Activated B cell treated with CpG ODN at 0.5 μM for 24 hours (primary cell): ENCODE data around the gene SLC25A25. TPM values are rescaled to one million over a fixed set of nuclear protein-coding genes. Genes with fewer than 3 reads are reported as not detected.
"Not testable (repeated sequence)": the region's sequence is repeated elsewhere in the genome, so short reads cannot be mapped to it uniquely, and the experiment has no call there.

Experiments
- ATAC-seq: fragments of 200-7000 bp; cut with Tn5 transposase; one replicate; pipeline ENCODE4 v1.10.0; 2021; ENCODE audit warnings: low read depth, mild to moderate bottlenecking, moderate library complexity
- CTCF ChIA-PET: fragments of 350-600 bp; sonication (Branson Sonifier 250); formaldehyde crosslinking; loops from one replicate; lab custom pipeline; 2021; ENCODE audit warnings: antibody characterized with exemption; lab: Charles Lee
- POLR2A ChIA-PET: fragments of 350-600 bp; sonication (Branson Sonifier 250); formaldehyde crosslinking; loops from one replicate; lab custom pipeline; 2021; ENCODE audit warnings: antibody characterized with exemption; lab: Charles Lee
- DNase-seq: peaks from one replicate; pipeline ENCODE4 v3.0.0; 2022
- H3K27ac Mint-ChIP-seq: one replicate; pipeline ENCODE4 v1.8.0; 2020; ENCODE audit warnings: mixed read lengths
- H3K27me3 Mint-ChIP-seq: one replicate; pipeline ENCODE4 v1.8.0; 2021; ENCODE audit warnings: mixed read lengths
- H3K36me3 Mint-ChIP-seq: one replicate; pipeline ENCODE4 v1.8.0; 2021; ENCODE audit warnings: low read depth, mixed read lengths
- H3K4me1 Mint-ChIP-seq: one replicate; pipeline ENCODE4 v1.8.0; 2021; ENCODE audit warnings: mixed read lengths
- H3K4me3 Mint-ChIP-seq: one replicate; pipeline ENCODE4 v1.8.0; 2020; ENCODE audit warnings: mild to moderate bottlenecking, mixed read lengths
- H3K9me3 Mint-ChIP-seq: one replicate; pipeline ENCODE4 v1.8.0; 2020; ENCODE audit warnings: mixed read lengths
- intact Hi-C: fragments of 100-400 bp; cut with micrococcal nuclease; formaldehyde crosslinking; loops from one replicate; pipeline ENCODE4 v1.15.1; 2024
- total RNA-seq: library from RNA; stranded (reverse); gene quantifications from 2 replicates; pipeline ENCODE4 v1.2.3, GENCODE V29; 2022
- TF ChIP-seq, protein P1 (sequence below): fragments of 200-600 bp; IDR thresholded peaks from one replicate; pipeline ENCODE4 v1.8.0; 2022; ENCODE audit warnings: antibody characterized with exemption, mild to moderate bottlenecking

Gene SLC25A25
- total RNA-seq, 1 donor from 2014 or later: 9.4 TPM

DNA sequence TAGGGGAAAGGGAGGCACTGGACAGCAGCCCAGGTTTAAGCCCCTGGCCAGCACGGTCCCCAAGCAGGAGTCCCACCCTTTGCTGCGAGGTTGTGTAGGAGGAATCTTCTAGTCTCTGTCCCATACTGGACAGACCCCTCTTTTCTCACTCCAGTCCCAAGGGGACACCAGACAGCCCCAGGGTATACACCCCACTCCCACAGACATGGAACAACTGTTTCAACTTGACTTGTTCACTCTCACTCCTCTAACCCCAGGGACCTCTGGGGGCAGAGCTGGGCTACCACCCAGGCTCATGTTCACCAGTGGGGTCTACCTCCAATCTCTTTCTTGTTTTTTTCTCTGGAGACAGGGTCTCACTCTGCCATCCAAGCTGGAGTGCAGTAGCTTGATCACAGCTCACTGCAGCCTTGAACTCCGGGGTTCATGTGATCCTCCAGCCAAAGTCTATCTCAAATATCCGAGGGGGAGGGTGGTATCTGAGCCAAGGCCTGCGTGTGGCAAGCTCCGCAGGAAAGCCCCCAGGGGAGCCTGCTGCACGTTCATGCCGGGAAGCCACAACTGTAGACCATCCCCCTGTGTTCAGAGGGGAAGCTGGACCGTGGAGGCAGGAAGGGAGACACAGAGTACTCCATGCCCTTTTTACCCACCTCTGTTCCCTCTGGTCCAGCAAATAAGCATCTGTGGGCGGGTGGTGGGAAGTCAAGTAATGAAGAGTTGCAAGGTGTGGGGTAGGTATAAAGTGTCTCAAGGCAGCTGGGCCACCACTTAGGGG lies 57.7 kb downstream of the SLC25A25 start:
- Mint-ChIP-seq H3K36me3 (peaks cover 42% of the 10 kb centered on the region), H3K9me3 (no peaks in the 10 kb centered on the region), H3K27ac (peak overlapping the region; percentile 62), H3K4me1 (peaks cover 34% of the 10 kb centered on the region), H3K4me3 (peak overlapping the region; percentile 84), H3K27me3 (no peaks in the 10 kb centered on the region)
- ChIA-PET POLR2A (interaction anchor here (0.6 to 1.5 kb wide), 5 partner anchors 10 to 182 kb away, joined by 3 to 5 read pairs (median 3); no protein-coding TSS in a partner anchor), CTCF (no interaction called here)
- DNase-seq (no peak), ATAC-seq (no peak)
- TF ChIP-seq, protein P1, sequence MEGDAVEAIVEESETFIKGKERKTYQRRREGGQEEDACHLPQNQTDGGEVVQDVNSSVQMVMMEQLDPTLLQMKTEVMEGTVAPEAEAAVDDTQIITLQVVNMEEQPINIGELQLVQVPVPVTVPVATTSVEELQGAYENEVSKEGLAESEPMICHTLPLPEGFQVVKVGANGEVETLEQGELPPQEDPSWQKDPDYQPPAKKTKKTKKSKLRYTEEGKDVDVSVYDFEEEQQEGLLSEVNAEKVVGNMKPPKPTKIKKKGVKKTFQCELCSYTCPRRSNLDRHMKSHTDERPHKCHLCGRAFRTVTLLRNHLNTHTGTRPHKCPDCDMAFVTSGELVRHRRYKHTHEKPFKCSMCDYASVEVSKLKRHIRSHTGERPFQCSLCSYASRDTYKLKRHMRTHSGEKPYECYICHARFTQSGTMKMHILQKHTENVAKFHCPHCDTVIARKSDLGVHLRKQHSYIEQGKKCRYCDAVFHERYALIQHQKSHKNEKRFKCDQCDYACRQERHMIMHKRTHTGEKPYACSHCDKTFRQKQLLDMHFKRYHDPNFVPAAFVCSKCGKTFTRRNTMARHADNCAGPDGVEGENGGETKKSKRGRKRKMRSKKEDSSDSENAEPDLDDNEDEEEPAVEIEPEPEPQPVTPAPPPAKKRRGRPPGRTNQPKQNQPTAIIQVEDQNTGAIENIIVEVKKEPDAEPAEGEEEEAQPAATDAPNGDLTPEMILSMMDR: no peak
- intact Hi-C loops: loop anchor here (5.0 to 10.0 kb wide), 4 partner anchors 197 to 901 kb away; partner anchors contain the start of genes COQ4, FPGS, SH2D3C and TRUB2

DNA sequence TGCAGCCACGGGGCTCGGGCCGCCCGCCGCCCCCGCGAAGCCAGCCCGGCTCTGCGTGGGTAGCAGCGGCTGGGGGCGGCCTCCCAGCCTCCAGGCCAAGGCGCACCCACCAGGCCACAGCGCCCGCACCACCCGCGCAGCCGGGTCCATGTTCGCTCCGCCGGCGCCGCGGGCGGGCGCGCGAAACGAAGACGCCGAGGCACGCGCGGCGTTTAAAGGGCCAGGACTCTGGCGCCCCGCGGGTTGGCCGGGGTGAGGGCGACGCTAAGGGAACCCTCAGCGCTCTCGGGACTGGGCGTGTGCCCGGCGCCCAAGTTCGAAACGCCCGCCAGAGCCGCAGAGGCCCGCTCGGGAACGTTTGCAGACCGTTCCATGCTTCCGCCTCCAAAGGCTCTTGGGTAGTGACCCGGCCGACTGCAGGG lies 59.5 kb downstream of the SLC25A25 start, which contains the start of gene PTGES2:
TSS of gene PTGES2 (minus strand) at position 162 of the 422 bp plus-strand sequence. CDS start at position 150, 12 bp downstream.
- POLR2A ChIA-PET: interaction anchor here (0.7 to 2.0 kb wide), 4 partner anchors 12 to 357 kb away, joined by 3 to 11 read pairs (median 6); partner anchors contain the start of genes DPM2, NAIF1 and SLC25A25
- intact Hi-C loops: loop anchor here (1.0 to 10.0 kb wide), 5 partner anchors 146 to 903 kb away; partner anchors contain the start of genes COQ4, FPGS, SH2D3C and TRUB2
- CTCF ChIA-PET: interaction anchor here (1.5 to 1.6 kb wide), 2 partner anchors 9 to 18 kb away, joined by 3 to 4 read pairs; no protein-coding TSS in a partner anchor
- peaks cover 1% of the 10 kb centered on the region for H3K27me3 Mint-ChIP-seq
- peak within 1 kb of the TSS; percentile 99 for H3K27ac Mint-ChIP-seq
- H3K4me1 Mint-ChIP-seq: peaks cover 34% of the 10 kb centered on the region
- ATAC-seq (peak; percentile 67), DNase-seq (peak; percentile 86)
- TF ChIP-seq, protein P1: no peak
- peak within 1 kb of the TSS; percentile 97 for H3K4me3 Mint-ChIP-seq
- H3K9me3 Mint-ChIP-seq: no peaks in the 10 kb centered on the region
- H3K36me3 Mint-ChIP-seq: peaks cover 28% of the 10 kb centered on the region

DNA sequence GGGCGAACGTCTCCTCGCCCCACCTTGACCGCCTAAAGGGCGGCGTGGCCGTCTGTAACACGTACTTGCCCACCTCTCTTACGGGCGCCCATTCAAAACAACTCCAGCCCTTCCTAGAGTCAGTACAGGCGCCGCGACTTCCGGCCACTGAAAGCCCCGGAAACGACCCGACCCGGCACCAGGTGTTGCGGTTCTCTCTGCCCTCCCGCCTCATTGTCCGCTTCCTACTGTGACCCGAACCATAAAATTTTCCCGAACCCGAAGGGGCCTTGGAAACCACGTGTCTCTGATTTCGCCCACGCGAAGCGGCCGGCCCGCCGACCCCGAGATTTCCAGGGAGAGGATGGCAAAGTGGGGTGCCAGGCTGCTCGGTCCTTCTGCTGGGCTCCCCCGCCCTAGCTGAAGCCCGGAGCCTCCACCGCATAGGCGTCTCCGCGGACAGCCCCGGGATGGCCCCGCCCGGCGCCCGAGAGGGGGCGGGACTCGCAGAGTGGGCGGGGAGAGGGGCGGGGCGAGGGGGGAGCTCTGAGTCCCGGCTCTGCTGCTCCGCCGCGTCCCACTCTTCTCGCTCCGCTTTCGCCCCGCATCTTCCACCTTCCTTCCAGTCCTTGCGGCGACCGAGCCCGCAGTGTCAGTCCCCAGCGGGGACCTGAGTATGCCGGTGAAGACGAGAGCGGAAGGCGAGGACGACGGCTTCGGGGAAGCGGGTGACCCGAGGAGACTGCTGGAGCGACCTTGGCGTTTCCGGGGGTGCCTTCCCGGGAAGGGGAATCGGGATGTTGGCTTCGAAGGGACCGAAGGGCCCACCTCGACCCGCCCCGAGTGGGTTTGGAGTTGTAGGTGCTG lies 60.2 kb downstream of the SLC25A25 start:
- TF ChIP-seq, protein P1: no peak
- Mint-ChIP-seq H3K27ac (peak overlapping the region; percentile 99), H3K4me3 (peak overlapping the region; percentile 97), H3K27me3 (peaks cover 3% of the 10 kb centered on the region), H3K36me3 (peaks cover 22% of the 10 kb centered on the region), H3K4me1 (peaks cover 34% of the 10 kb centered on the region), H3K9me3 (no peaks in the 10 kb centered on the region)
- ChIA-PET POLR2A (interaction anchor here (0.6 to 2.7 kb wide), 16 partner anchors 11 to 596 kb away, joined by 3 to 20 read pairs (median 4); partner anchors contain the start of genes BBLN, DPM2, GOLGA2 and NAIF1), CTCF (interaction anchor here (1.5 to 1.6 kb wide), 2 partner anchors 10 to 17 kb away, joined by 3 to 4 read pairs; no protein-coding TSS in a partner anchor)
- intact Hi-C loops: loop anchor here (1.0 to 10.0 kb wide), 10 partner anchors 13 to 953 kb away; partner anchors contain the start of genes BBLN, CIZ1, COQ4 and DOLPP1
- DNase-seq (peak; percentile 90), ATAC-seq (peak; percentile 79)

DNA sequence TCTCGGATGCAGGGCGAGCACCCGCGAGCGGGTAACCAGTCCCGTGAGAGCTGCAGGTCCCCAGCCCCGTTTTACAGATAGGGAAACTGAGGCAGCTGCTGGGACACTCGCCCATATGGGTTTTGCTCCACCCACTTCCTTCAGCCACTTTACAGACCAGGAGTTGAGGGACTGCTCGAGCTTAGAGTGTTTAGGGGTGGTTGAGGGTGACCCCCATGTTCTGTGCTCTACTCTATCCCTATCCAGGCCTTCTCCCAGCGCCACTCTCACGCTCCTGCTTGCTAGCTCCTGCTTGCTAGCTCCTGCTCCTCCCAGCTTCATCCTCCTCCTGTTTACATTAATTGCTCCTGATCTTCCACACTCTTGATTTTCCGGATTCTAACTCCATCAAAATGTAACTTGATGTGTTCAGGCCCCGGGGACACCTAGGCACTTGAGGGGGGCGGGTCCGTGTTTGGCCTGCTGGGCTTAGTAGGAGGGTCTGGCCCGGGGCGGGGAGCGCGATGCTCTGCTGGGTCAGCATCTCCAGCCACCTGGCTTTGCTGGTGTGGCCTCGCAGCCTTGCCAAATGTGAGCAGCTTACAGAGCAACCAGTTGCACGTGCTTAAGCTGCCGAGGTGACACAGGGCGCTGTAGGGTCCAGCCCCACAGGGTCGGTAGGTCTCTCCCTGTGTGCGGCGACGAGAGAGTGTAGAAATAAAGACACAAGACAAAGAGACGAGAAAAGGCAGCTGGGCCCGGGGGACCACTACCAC lies 61.0 kb downstream of the SLC25A25 start:
- Mint-ChIP-seq H3K36me3 (peaks cover 15% of the 10 kb centered on the region), H3K27ac (peak overlapping the region; percentile 99), H3K4me1 (peaks cover 34% of the 10 kb centered on the region), H3K27me3 (peaks cover 3% of the 10 kb centered on the region), H3K4me3 (peak overlapping the region; percentile 97), H3K9me3 (no peaks in the 10 kb centered on the region)
- intact Hi-C loops: loop anchor here (1.0 to 10.0 kb wide), 9 partner anchors 14 to 952 kb away; partner anchors contain the start of genes BBLN, CIZ1, COQ4 and DOLPP1
- ChIA-PET POLR2A (interaction anchor here (0.8 to 2.7 kb wide), 15 partner anchors 12 to 595 kb away, joined by 3 to 20 read pairs (median 5); partner anchors contain the start of genes BBLN, DPM2, GOLGA2 and NAIF1), CTCF (interaction anchor here (0.5 to 1.6 kb wide), 3 partner anchors 11 to 18 kb away, joined by 3 to 4 read pairs (median 4); no protein-coding TSS in a partner anchor)
- no peak for DNase-seq
- TF ChIP-seq, protein P1: no peak
- ATAC-seq: no peak

DNA sequence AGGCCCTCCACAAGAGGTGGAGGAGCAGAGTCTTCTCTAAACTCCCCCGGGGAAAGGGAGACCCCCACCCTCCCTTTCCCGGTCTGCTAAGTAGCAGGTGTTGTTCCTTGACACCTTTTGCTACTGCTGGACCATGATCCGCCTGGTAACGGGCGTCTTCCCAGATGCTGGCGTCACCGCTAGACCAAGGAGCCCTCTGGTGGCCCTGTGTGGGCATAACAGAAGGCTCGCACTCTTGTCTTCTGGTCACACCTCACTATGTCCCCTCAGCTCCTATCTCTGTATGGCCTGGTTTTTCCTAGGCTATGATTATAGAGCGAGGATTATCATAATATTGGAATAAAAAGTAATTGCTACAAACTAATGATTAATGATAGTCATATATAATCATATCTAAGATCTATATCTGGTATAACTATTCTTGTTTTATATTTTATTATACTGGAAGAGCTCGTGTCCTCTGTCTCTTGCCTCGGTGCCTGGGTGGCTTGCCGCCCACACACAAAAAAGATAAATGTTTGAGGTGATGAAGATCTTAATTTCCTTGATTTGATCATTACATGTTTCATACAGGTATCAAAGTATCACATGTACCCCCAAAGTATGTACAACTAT lies 62.1 kb downstream of the SLC25A25 start:
- H3K27me3 Mint-ChIP-seq, ATAC-seq, H3K9me3 Mint-ChIP-seq, CTCF ChIA-PET, H3K36me3 Mint-ChIP-seq: not testable (repeated sequence)
- intact Hi-C loops: loop anchor here (2.0 to 10.0 kb wide), 6 partner anchors 61 to 951 kb away; partner anchors contain the start of genes CIZ1, COQ4, DOLPP1 and FPGS
- DNase-seq: peak; percentile 41
- peak overlapping the region; percentile 65 for H3K4me3 Mint-ChIP-seq
- H3K4me1 Mint-ChIP-seq: peaks cover 31% of the 10 kb centered on the region
- POLR2A ChIA-PET: interaction anchor here (0.6 to 2.7 kb wide), 3 partner anchors 13 to 183 kb away, joined by 5 to 16 read pairs (median 7); no protein-coding TSS in a partner anchor
- peak overlapping the region; percentile 72 for H3K27ac Mint-ChIP-seq

DNA sequence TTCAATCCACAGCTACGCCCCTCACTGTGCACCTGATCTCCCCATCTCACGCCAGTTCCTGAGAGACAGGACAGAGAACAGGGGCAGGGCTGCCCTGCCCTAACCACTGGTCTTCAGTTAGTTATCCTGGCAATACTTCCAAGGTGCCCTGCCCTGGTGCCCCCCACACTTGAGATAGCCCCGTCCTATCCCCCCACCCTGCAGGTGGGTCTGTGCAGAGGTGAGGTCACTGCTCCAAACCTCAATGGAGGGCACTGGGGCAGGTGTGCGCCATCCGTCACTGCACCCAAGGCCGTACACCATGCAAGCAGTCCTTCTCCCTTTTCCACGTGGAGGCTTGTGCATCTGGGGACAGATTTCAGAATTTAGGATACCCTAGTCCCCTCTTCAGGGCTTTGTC lies 62.6 kb downstream of the SLC25A25 start:
- H3K36me3 Mint-ChIP-seq, DNase-seq, CTCF ChIA-PET, intact Hi-C loops, H3K4me3 Mint-ChIP-seq, ATAC-seq, H3K27me3 Mint-ChIP-seq, H3K27ac Mint-ChIP-seq, H3K9me3 Mint-ChIP-seq: not testable (repeated sequence)
- peaks cover 25% of the 10 kb centered on the region for H3K4me1 Mint-ChIP-seq
- POLR2A ChIA-PET: interaction anchor here (0.6 to 2.7 kb wide), 2 partner anchors 14 to 183 kb away, joined by 5 to 16 read pairs; no protein-coding TSS in a partner anchor
